HepG2 (cell line): ENCODE results near the gene PLA2G4D.
A peak's percentile ranks its signal among the peaks of the same experiment; 100 is the strongest.

ENCODE experiments used
- EZH2 ChIP-seq: conservative IDR thresholded peaks from 2 replicates; pipeline ENCODE4 v1.6.1; 2012; ENCODE audit warnings: mild to moderate bottlenecking, low read depth, low read length, moderate library complexity
- HNRNPL ChIP-seq: fragments of 200-400 bp; formaldehyde crosslinking; IDR thresholded peaks from 2 replicates; pipeline ENCODE4 v1.6.1; 2017; ENCODE audit warnings: mild to moderate bottlenecking, low read depth, low read length
- POLR2A ChIP-seq, 2 experiments: IDR thresholded peaks; 2 replicates each; pipeline ENCODE4 v1.6.1; 2011; ENCODE audit warnings: low read depth in 2 of 2, low read length in 2 of 2, mild to moderate bottlenecking in 1 of 2, moderate library complexity in 1 of 2; ENCODE audit not compliant: insufficient read depth in 1 of 2
- SIN3A ChIP-seq: IDR thresholded peaks from 2 replicates; pipeline ENCODE4 v1.6.1; 2011; ENCODE audit warnings: low read depth, mild to moderate bottlenecking, control low read depth, low read length, borderline replicate concordance
- SOX6 ChIP-seq, 2 experiments: fragments of 450-650 bp in 1 of 2; sonication (generic) in 1 of 2; formaldehyde crosslinking in 1 of 2; IDR thresholded peaks; 2 replicates each; pipeline versions ENCODE4 v1.4.0 to v1.6.1; 2017 to 2020; ENCODE audit warnings: antibody characterized with exemption in 1 of 2, mild to moderate bottlenecking in 1 of 2, missing genetic modification reagents in 1 of 2
- TFE3 ChIP-seq: IDR thresholded peaks from 2 replicates; pipeline ENCODE4 v1.6.1; 2016
- ZBTB1 ChIP-seq: sonication (generic); formaldehyde crosslinking; IDR thresholded peaks from 2 replicates; pipeline ENCODE4 v1.4.0; 2020; ENCODE audit warnings: missing genetic modification reagents, borderline replicate concordance
- ZNF605 ChIP-seq: sonication (generic); formaldehyde crosslinking; IDR thresholded peaks from 2 replicates; pipeline ENCODE4 v1.8.0; 2022; ENCODE audit warnings: mild to moderate bottlenecking, missing genetic modification reagents
- ZNF644 ChIP-seq: IDR thresholded peaks from 2 replicates; pipeline ENCODE4 v1.6.1; 2016; ENCODE audit warnings: low read depth
- ZNF660 ChIP-seq: sonication (generic); formaldehyde crosslinking; IDR thresholded peaks from 2 replicates; pipeline ENCODE4 v1.5.1; 2020; ENCODE audit warnings: mild to moderate bottlenecking, low read depth, missing genetic modification reagents, borderline replicate concordance
- TF ChIP-seq, protein P1 (sequence below): sonication (generic); formaldehyde crosslinking; IDR thresholded peaks from 2 replicates; pipeline ENCODE4 v1.4.0; 2020; ENCODE audit warnings: missing genetic modification reagents
- TF ChIP-seq, protein P2 (sequence below): IDR thresholded peaks from 2 replicates; pipeline ENCODE4 v1.6.1; 2012; ENCODE audit warnings: inconsistent platforms

DNA sequence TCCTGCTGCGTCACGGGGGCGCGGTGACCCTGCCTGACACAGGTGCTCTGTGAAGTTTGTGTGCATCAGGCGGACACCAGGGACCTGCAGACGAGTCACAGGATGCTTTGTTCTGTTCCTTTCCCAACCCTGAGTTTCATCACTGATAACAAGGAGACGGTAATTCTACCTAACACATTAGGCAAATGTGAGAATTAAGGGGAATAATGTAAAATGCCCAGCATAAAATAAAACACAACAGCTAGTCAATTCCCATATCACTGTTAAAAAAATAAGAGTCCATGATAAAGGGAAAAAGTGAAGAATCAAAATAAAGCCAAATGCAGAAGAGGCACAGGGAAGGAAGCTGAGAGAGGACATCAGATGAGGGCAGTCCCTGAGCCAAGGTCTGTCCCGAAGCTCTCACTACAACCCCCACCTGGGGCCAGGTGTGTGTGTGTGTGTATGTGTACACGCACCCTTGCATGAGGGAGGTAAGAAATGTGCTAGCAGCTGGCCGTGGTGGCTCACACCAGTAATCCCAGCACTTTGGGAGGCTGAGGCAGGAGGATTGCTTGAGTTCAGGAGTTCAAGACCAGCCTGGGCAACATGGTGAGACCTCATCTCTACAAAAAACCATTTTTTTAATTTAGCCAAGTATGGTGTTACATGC, 27.5 kb downstream of the PLA2G4D start:
- TF ChIP-seq SIN3A (no peak), ZNF605 (no peak), POLR2A (IDR thresholded peaks at IDR 0.05; ENCODE audit: insufficient read depth in 1 of 2, low read depth in 2 of 2, low read length in 2 of 2) (no peak), ZNF644 (CRISPR knock-in tag) (no peak), ZBTB1 (CRISPR knock-in tag) (no peak), HNRNPL (no peak), TFE3 (CRISPR knock-in tag) (0 out of 2 replicates have a peak, but pooled peaks have one; percentile 37), SOX6 (IDR thresholded peaks at IDR 0.05) (no peak), SOX6 (CRISPR knock-in tag; IDR thresholded peaks at IDR 0.05) (no peak), EZH2 (no peak), ZNF660 (no peak)
- TF ChIP-seq, protein P1, sequence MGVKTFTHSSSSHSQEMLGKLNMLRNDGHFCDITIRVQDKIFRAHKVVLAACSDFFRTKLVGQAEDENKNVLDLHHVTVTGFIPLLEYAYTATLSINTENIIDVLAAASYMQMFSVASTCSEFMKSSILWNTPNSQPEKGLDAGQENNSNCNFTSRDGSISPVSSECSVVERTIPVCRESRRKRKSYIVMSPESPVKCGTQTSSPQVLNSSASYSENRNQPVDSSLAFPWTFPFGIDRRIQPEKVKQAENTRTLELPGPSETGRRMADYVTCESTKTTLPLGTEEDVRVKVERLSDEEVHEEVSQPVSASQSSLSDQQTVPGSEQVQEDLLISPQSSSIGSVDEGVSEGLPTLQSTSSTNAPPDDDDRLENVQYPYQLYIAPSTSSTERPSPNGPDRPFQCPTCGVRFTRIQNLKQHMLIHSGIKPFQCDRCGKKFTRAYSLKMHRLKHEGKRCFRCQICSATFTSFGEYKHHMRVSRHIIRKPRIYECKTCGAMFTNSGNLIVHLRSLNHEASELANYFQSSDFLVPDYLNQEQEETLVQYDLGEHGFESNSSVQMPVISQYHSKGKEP (CRISPR knock-in tag): no peak
- TF ChIP-seq, protein P2, sequence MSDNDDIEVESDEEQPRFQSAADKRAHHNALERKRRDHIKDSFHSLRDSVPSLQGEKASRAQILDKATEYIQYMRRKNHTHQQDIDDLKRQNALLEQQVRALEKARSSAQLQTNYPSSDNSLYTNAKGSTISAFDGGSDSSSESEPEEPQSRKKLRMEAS: no peak
